HG03457 (cell line): ENCODE data around the gene AFF3.

Experiments used
- ATAC-seq: cut with Tn5 transposase; IDR thresholded peaks from one replicate; pipeline ENCODE4 v1.9.1; 2021; ENCODE audit warnings: moderate number of reproducible peaks; ENCODE audit not compliant: unreplicated experiment

AFF3 gene

GRCh38 chr2:99808361-99809200 is 333.8 kb downstream of the AFF3 start:
- no peak for ATAC-seq

- no peak for ATAC-seq
Measured at GRCh38 chr2:99806758-99807157, 335.6 kb downstream of the AFF3 start.

GRCh38 chr2:99805930-99806476 is 336.4 kb downstream of the AFF3 start:
- ATAC-seq, result no peak

GRCh38 chr2:99803846-99804245 is 338.5 kb downstream of the AFF3 start:
- no peak for ATAC-seq

- no peak for ATAC-seq
Measured at GRCh38 chr2:99802734-99803133, 339.7 kb downstream of the AFF3 start.

- no peak for ATAC-seq
Measured at GRCh38 chr2:99801327-99801901, 341.0 kb downstream of the AFF3 start.

GRCh38 chr2:99797475-99797874 is 344.9 kb downstream of the AFF3 start:
- ATAC-seq, result no peak

- no peak for ATAC-seq
Measured at GRCh38 chr2:99794414-99794813, 348.0 kb downstream of the AFF3 start.

GRCh38 chr2:99793022-99793421 is 349.4 kb downstream of the AFF3 start:
- no peak for ATAC-seq

GRCh38 chr2:99789849-99790248 is 352.5 kb downstream of the AFF3 start:
- no peak for ATAC-seq

- ATAC-seq, result no peak
Measured at GRCh38 chr2:99787769-99788382, 354.5 kb downstream of the AFF3 start.

GRCh38 chr2:99786636-99787390 is 355.6 kb downstream of the AFF3 start:
- ATAC-seq, result no peak

GRCh38 chr2:99784946-99785345 is 357.4 kb downstream of the AFF3 start:
- ATAC-seq, result no peak

- ATAC-seq, result no peak
Measured at GRCh38 chr2:99784282-99784681, 358.1 kb downstream of the AFF3 start.

- ATAC-seq, result no peak
Measured at GRCh38 chr2:99780276-99780675, 362.1 kb downstream of the AFF3 start.

GRCh38 chr2:99779276-99779675 is 363.1 kb downstream of the AFF3 start:
- ATAC-seq, result no peak

GRCh38 chr2:99777656-99778290 is 364.6 kb downstream of the AFF3 start:
- no peak for ATAC-seq

GRCh38 chr2:99776906-99777646 is 365.3 kb downstream of the AFF3 start:
- ATAC-seq, result no peak

GRCh38 chr2:99776206-99776905 is 366.0 kb downstream of the AFF3 start:
- ATAC-seq, result no peak
